ENCODE results near the gene AIP. TPM values are rescaled to one million over a fixed set of nuclear protein-coding genes. Genes with fewer than 3 reads are reported as not detected.

Gene AIP
- total RNA-seq, 1 experiment from 2014 or later = 61.0 TPM

- peaks cover 10 to 17% of the 10 kb centered on the region in 2 experiments; a peak in 3 of 4 replicates for H3K36me3 ChIP-seq (ENCODE audit: control insufficient read depth in 1 of 2, insufficient read depth in 2 of 2, low read length in 2 of 2)
- RAD21 ChIA-PET (ENCODE audit: low non-redundant PET in 1 of 2, low total read pairs in 2 of 2, uncharacterized antibody in 2 of 2, unreplicated experiment in 2 of 2) = no interaction called here
- CTCF ChIA-PET = no interaction called here
- H3K4me2 ChIP-seq (ENCODE audit: low read length) = no peak overlapping the region
- peak overlapping the region; percentile 1; the same call in 1 of the 2 replicates for H3K27ac ChIP-seq (ENCODE audit: low read depth, low read length)
- TF ChIP-seq EZH2phosphoT487 (IDR thresholded peaks at IDR 0.05; ENCODE audit: borderline replicate concordance) (no peak), JUND (IDR thresholded peaks at IDR 0.05) (no peak)
- ATAC-seq (no peak), DNase-seq (ENCODE audit: low read depth, low spot score) (no peak)
- no peak overlapping the region for H3K9ac ChIP-seq (ENCODE audit: low read length)
- intact Hi-C loops (cut with micrococcal nuclease) = no loop called here
- no peaks in the 10 kb centered on the region for H3K9me2 ChIP-seq (ENCODE audit: insufficient read depth)
- peaks cover 7% of the 10 kb centered on the region; the same call in 1 of the 2 replicates for H3K79me2 ChIP-seq (ENCODE audit: insufficient read depth, low read length)
- no peak overlapping the region for H2AFZ ChIP-seq (ENCODE audit: low read depth, low read length, poor library complexity, severe bottlenecking)
- peaks cover 0 to 16% of the 10 kb centered on the region in 2 experiments; a peak in 3 of 4 replicates for H3K4me1 ChIP-seq (ENCODE audit: control insufficient read depth in 1 of 2, insufficient read depth in 2 of 2, low read length in 2 of 2)
- no peaks in the 10 kb centered on the region for H4K20me1 ChIP-seq (ENCODE audit: insufficient read depth)
- no peaks in the 10 kb centered on the region for H3K27me3 ChIP-seq (ENCODE audit: insufficient read depth, low read length)
- POLR2A ChIA-PET = no interaction called here
- BruUV-seq (replicated peaks) = no TSS peak
- no peak overlapping the region for H3K4me3 ChIP-seq (replicated peaks in 1 of 2; ENCODE audit: low read depth in 1 of 2, low read length in 2 of 2)
- H3K9me3 ChIP-seq (ENCODE audit: control insufficient read depth in 1 of 2, insufficient read depth in 1 of 2, low read depth in 1 of 2, low read length in 2 of 2) = no peaks in the 10 kb centered on the region
These were observed 47.6 kb upstream of the AIP start for GRCh38 chr11:67435031-67435726.

- Histone ChIP-seq H3K27ac (ENCODE audit: low read depth, low read length) (peak overlapping the region; percentile 1; the same call in 1 of the 2 replicates), H4K20me1 (ENCODE audit: insufficient read depth) (no peaks in the 10 kb centered on the region), H3K27me3 (ENCODE audit: insufficient read depth, low read length) (no peaks in the 10 kb centered on the region), H3K36me3 (ENCODE audit: control insufficient read depth in 1 of 2, insufficient read depth in 2 of 2, low read length in 2 of 2) (peaks cover 10 to 13% of the 10 kb centered on the region in 2 experiments; a peak in 3 of 4 replicates), H3K4me2 (ENCODE audit: low read length) (no peak overlapping the region), H2AFZ (ENCODE audit: low read depth, low read length, poor library complexity, severe bottlenecking) (no peak overlapping the region), H3K9me2 (ENCODE audit: insufficient read depth) (no peaks in the 10 kb centered on the region), H3K9me3 (ENCODE audit: control insufficient read depth in 1 of 2, insufficient read depth in 1 of 2, low read depth in 1 of 2, low read length in 2 of 2) (no peaks in the 10 kb centered on the region), H3K4me1 (ENCODE audit: control insufficient read depth in 1 of 2, insufficient read depth in 2 of 2, low read length in 2 of 2) (peaks cover 0 to 16% of the 10 kb centered on the region in 2 experiments; a peak in 3 of 4 replicates), H3K79me2 (ENCODE audit: insufficient read depth, low read length) (peaks cover 4% of the 10 kb centered on the region; the same call in 1 of the 2 replicates), H3K9ac (ENCODE audit: low read length) (no peak overlapping the region), H3K4me3 (replicated peaks in 1 of 2; ENCODE audit: low read depth in 1 of 2, low read length in 2 of 2) (no peak overlapping the region)
- ATAC-seq (no peak), DNase-seq (ENCODE audit: low read depth, low spot score) (no peak)
- intact Hi-C loops (cut with micrococcal nuclease) = no loop called here
- no TSS peak for BruUV-seq (replicated peaks)
- RAD21 ChIA-PET (ENCODE audit: low non-redundant PET in 1 of 2, low total read pairs in 2 of 2, uncharacterized antibody in 2 of 2, unreplicated experiment in 2 of 2) = no interaction called here
- CTCF ChIA-PET = no interaction called here
- POLR2A ChIA-PET = no interaction called here
- no peak for TF ChIP-seq FOSL1 (IDR thresholded peaks at IDR 0.05; ENCODE audit: low read depth)
- no peak for TF ChIP-seq ELF1 (IDR thresholded peaks at IDR 0.05; ENCODE audit: borderline replicate concordance, low read depth)
- TF ChIP-seq REST (IDR thresholded peaks at IDR 0.05; ENCODE audit: low read depth) = no peak
- TF ChIP-seq MAX (IDR thresholded peaks at IDR 0.05) = no peak
- TF ChIP-seq ZNF274 (IDR thresholded peaks at IDR 0.05; ENCODE audit: low read depth, low read length) = no peak
- TF ChIP-seq EZH2 (IDR thresholded peaks at IDR 0.05) = no peak
- TF ChIP-seq SRF (IDR thresholded peaks at IDR 0.05; ENCODE audit: low read depth) = no peak
- TF ChIP-seq POLR2AphosphoS5 (IDR thresholded peaks at IDR 0.05; ENCODE audit: low read depth, low read length) = no peak
- TF ChIP-seq TCF7L2 (IDR thresholded peaks at IDR 0.05; ENCODE audit: borderline replicate concordance, extremely low read depth, insufficient read depth, insufficient read length) = no peak
- TF ChIP-seq YY1 (IDR thresholded peaks at IDR 0.05; ENCODE audit: extremely low read depth, insufficient replicate concordance, low read depth, low read length) = no peak
- no peak for TF ChIP-seq EZH2phosphoT487 (IDR thresholded peaks at IDR 0.05; ENCODE audit: borderline replicate concordance)
These were observed 46.9 kb upstream of the AIP start for GRCh38 chr11:67435727-67436458.

Data from HCT116 (cell line).